Measurements from ENCODE around the gene ATP6V1F.
"Not testable (repeated sequence)": the region's sequence is repeated elsewhere in the genome, so short reads cannot be mapped to it uniquely, and the experiment has no call there.

Gene ATP6V1F

GRCh38 chr7:128910569-128910945, 47.9 kb downstream of the ATP6V1F start, which contains the start of gene KCP:
TSS of gene KCP (minus strand) at chr7:128910709. CDS start at chr7:128910676, 33 bp downstream.
- Mint-ChIP-seq H3K36me3 (no peaks in the 10 kb centered on the region), H3K27me3 (peaks cover 19% of the 10 kb centered on the region), H3K4me3 (peak within 1 kb of the TSS; percentile 3), H3K9me3 (no peaks in the 10 kb centered on the region), H3K27ac (no peak within 1 kb of the TSS), H3K4me1 (peaks cover 13% of the 10 kb centered on the region)
- ATAC-seq (ENCODE audit: low read depth) (no peak), DNase-seq (ENCODE audit: low spot score in 2 of 2) (no peak)

DNA sequence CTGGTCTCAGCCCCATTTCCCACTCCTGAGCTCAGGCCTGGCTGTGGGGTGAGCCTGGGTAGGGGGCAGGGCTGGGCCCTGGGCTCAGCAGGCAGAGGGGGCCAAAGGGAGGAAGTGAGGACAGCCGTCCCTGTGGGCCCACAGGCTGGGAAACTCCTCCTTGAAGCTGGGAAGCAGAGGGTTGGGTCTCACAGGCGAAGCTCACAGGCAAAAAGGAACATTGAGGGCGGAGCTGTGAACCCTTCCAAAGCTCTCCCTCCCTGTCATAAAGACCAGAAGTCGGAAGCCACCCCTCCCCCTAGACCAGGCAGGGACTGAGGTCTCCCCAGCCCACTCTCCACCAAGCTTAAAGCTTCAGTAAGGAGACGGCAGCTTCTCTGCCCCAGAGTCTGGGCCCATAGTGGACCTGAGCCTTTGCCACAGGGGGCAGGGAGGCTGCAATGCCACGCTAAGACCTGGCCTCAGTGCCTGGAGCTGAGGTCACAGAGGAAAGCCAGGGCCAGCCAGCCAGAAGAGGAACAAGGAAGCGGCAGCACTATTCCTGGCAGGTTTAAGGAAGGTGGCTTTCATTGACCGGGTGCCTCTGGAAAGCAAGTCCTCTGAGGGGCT, 48.9 kb downstream of the ATP6V1F start:
- Mint-ChIP-seq H3K36me3 (no peaks in the 10 kb centered on the region), H3K4me1 (peaks cover 13% of the 10 kb centered on the region), H3K4me3 (no peak overlapping the region), H3K9me3 (no peaks in the 10 kb centered on the region), H3K27me3 (peaks cover 19% of the 10 kb centered on the region), H3K27ac (no peak overlapping the region)
- DNase-seq (ENCODE audit: low spot score in 2 of 2) (no peak), ATAC-seq (ENCODE audit: low read depth) (no peak)

GRCh38 chr7:128912281-128912680, 49.6 kb downstream of the ATP6V1F start:
- no peak for ATAC-seq (ENCODE audit: low read depth)
- H3K36me3 Mint-ChIP-seq = no peaks in the 10 kb centered on the region
- H3K27me3 Mint-ChIP-seq = peaks cover 19% of the 10 kb centered on the region
- DNase-seq (ENCODE audit: low spot score in 2 of 2) = no peak
- H3K9me3 Mint-ChIP-seq = no peaks in the 10 kb centered on the region
- H3K27ac Mint-ChIP-seq = no peak overlapping the region
- no peak overlapping the region for H3K4me3 Mint-ChIP-seq
- H3K4me1 Mint-ChIP-seq = peaks cover 13% of the 10 kb centered on the region

DNA sequence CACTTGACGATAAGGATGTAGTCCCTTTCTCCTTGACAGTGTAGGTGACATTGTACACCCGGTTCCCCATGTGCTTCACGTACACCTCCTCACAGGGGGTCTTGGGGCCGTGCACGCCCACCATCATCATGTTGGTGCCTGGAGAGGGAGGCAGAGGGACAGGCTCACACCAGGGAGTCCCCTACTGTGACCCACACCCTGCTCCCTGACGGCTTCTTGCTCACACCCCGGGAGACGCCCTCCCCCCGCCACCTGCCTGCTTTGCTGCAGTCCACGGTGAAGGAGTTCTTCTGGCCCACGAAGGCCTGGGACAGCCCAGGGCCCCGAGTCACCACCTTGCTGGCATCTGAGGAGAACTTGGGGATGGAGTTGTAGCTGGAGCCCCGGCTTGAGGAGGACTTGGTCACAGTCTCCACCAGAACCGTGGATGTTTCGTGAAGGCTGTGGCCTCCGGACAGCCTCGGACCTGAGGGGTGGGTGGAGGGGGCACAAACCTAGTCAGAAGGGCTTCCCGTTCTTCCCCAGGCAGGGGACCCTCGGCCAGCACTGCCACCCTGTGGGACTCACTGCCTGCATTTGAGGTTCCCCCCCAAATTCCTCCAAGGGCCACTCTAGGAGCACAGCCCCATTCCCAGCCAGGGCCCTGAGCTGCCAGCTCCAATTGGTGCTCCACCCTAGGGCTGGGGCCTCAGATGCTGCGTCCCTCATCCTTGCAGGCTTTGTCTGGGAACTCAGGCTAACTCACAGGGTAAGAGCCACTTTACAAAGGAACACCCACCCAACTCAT, 50.2 kb downstream of the ATP6V1F start:
- not testable (repeated sequence) for H3K27ac Mint-ChIP-seq; H3K9me3 Mint-ChIP-seq; ATAC-seq (ENCODE audit: low read depth); H3K36me3 Mint-ChIP-seq; H3K4me3 Mint-ChIP-seq; DNase-seq (ENCODE audit: low spot score in 2 of 2)
- H3K4me1 Mint-ChIP-seq = peaks cover 13% of the 10 kb centered on the region
- H3K27me3 Mint-ChIP-seq = peaks cover 19% of the 10 kb centered on the region

DNA sequence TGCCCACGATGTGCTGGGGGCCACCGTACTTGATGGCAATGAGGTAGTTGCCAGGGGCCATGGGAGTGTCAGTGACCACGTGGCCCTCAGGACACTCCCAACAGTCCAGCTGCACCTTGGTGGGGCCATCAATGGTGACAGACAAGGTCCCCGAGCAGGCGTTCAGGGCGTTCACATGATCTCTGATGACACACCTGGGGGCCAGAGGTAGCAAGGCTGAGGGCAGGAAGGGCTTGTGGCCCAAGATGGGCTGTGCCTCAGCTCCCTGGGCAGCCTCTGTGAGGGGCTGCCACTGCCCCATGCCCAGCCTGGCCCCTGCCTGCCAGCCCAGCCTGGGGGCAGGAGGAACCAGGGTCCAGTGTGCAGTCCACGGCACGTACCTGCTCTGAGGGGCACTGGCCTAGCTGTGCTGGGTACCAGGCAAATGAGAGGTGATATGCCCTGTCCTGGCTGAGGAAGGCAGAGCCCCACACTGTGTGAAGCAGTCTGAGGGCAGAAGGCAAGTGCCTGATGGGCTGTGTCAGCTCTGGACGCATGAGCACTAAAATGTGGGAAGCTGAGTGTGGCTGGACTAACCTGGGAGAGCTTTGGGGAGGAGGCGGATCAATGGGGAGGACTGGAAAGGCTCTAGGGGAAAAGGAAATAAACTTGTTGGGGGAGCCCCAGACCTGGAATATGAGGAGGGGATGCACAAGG, 51.4 kb downstream of the ATP6V1F start:
- Mint-ChIP-seq H3K36me3 (no peaks in the 10 kb centered on the region), H3K4me3 (peak overlapping the region; percentile 73), H3K9me3 (no peaks in the 10 kb centered on the region), H3K4me1 (peaks cover 14% of the 10 kb centered on the region), H3K27ac (peak overlapping the region; percentile 40), H3K27me3 (peaks cover 17% of the 10 kb centered on the region)
- ATAC-seq (ENCODE audit: low read depth) = no peak
- DNase-seq (ENCODE audit: low spot score in 2 of 2) = no peak

DNA sequence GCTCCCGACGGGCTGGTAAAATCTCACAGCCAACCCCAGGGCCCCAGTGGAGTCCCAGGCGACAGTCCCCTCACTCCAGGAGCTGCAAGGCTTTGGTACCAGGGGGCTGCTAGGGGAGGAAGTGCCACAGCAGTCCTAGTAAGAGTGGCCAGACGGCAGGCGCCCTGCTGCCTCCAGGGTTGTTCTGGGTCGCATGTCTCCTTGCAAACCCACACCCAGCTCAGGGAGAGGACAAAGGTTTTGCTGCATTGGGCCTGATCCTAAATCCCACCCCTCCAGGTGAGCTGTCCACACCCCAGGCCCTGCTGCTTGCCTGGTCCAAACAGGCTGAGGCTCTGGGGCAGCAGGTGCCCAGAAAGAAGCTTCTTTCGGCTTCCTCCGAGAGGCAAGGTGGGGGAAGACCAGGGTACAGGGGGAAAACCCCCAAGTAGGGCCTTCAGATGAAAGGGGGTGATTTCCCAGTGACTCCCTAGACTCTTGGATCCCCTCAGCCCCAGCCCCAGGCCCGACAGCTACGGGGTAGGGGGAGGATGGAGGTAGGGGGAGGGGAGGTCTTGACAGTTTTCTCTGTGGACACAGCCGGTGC, 52.0 kb downstream of the ATP6V1F start:
- peak overlapping the region; percentile 40 for H3K27ac Mint-ChIP-seq
- peaks cover 17% of the 10 kb centered on the region for H3K4me1 Mint-ChIP-seq
- peak overlapping the region; percentile 73 for H3K4me3 Mint-ChIP-seq
- H3K27me3 Mint-ChIP-seq = peaks cover 14% of the 10 kb centered on the region
- H3K9me3 Mint-ChIP-seq = no peaks in the 10 kb centered on the region
- H3K36me3 Mint-ChIP-seq = no peaks in the 10 kb centered on the region
- DNase-seq (ENCODE audit: low spot score in 2 of 2) = peak in 1 of 2 donors; percentile 54
- ATAC-seq (ENCODE audit: low read depth) = peak; percentile 90

DNA sequence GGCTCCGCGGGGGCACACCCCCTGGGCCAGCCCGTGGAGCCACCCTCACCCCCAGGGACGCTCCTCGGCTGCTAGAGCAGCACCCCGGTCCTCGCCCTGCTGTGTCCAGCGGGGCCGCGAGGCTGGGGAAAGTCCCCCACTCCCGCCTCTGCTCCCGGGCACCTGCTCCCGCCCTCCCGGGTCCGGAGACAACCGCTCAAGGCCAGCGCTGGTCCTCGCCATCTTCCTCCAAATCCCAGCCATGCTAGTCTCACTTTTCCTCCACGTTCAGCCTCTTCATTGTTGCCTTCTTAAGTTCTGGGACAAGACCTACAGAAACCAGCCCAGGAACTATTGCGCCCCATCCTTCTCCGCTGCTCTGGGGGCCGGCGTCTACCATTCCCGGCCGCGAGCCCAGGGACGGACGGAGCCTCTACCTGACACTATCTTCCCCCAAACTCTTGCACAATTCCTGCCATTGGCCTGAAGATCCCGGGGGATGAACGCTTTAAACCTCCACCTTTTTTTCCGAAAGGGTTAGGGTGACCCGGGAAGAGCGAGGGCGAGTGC, 52.7 kb downstream of the ATP6V1F start:
- H3K27me3 Mint-ChIP-seq = peaks cover 11% of the 10 kb centered on the region
- no peak for DNase-seq (ENCODE audit: low spot score in 2 of 2)
- peak overlapping the region; percentile 76 for H3K4me3 Mint-ChIP-seq
- H3K27ac Mint-ChIP-seq = peak overlapping the region; percentile 81
- peak; percentile 14 for ATAC-seq (ENCODE audit: low read depth)
- no peaks in the 10 kb centered on the region for H3K36me3 Mint-ChIP-seq
- peaks cover 17% of the 10 kb centered on the region for H3K4me1 Mint-ChIP-seq
- no peaks in the 10 kb centered on the region for H3K9me3 Mint-ChIP-seq

Measured in memory B cell (primary cell).